ENCODE results near the gene LINGO1.
A peak's percentile ranks its signal among the peaks of the same experiment; 100 is the strongest.

Gene LINGO1

DNA sequence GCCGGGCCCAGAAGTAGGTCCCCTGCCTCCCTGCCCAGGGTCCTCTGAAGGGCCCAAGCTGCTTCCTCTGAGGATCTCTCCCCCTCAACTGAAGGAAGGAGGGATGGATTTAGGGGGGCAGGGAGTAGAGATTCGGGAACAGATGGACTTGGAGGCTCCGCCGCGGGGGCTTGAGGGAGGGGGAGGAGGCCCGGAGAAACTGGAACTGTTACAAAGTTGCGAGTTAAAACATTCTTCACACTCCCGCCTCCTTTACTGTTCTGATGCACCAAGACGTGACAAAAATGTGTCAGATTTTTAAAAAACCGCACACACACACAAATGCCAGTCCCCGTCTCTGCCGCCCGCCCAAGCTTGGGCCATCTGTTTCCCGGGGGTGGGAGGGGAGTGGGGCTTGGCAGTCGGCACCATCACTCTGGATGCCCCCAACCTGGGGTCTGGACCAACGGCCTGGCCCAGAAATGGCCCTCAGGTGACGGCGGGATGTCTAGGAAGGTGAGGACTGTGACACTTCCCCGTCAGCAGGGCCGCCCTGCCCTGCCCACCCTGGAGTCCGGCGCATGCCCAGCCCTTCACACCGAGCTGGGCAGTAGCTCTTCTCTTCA is 25.0 kb upstream of the LINGO1 start:
- no peak for DNase-seq (ENCODE audit: low read depth in 2 of 2)

DNA sequence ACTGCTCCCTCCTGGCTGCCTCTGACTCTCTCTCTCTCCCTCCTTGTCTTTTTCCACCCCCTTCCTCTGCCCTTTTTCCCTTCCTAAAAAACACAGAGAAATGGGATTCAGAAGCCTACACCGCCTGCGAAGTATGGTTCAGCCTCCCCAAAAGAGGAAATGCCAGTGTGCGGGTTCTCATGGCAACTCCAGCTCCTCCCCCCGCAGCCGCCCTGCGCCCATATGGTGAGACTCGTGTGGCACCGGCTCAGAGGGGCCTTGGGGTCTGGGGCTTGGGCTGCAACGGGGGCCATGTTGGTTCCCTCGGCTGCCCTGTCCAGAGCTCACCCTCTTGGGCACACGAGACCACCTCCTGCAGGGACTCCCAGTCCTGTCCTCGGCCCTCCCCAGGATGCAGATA is 23.6 kb upstream of the LINGO1 start:
- no peak for DNase-seq (ENCODE audit: low read depth in 2 of 2)

DNA sequence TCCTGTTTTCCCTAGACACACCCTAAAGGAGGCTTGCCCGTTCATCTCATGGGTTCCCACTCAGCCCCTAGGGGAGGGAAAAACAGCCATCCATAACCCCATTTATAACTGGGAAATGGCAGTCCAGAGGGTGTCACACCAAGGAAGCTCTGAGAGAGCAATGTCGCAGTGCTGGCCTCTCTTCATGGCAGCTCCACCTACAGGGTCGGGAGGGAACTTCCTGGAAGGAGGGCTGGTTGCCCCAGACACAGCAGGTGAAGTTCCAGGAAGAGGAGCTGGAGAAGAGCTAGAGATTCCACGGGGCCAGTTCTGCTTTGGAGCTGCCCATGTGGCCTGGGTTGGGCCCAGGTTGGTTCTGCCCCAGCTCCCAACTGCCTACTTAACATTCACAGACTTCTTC is 22.3 kb upstream of the LINGO1 start:
- no peak for DNase-seq (ENCODE audit: low read depth in 2 of 2)

DNA sequence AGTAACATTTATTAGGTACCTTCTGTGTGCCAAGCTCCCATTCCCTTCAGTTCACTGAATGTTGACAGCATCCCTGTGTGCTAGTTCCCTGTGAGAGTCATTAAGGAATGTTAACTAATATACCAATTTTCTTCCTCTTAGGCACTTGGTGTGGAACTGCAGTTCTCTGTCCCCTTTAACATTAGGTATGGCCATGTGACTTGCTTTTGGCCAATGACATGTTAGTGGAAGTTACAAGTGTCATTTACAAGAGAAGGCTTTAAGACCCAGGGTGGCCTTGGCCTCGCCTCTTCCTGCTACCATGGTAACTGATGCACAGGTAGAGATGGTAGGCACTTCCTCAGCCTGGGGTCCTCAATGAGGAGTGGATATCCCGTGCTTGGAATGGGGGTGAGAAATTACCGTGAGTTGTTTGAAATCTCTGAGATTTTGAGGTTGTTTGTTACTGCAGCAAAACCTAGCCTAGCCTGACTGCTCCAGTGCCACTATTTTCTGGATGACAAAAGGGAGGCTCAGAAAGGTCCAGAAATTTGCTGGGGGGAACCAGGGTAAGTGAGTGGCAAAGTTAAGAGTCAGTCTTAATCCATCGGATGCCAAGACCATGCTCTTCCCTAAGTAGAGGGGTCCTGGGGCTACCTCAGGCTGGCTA is 21.2 kb upstream of the LINGO1 start:
- no peak for DNase-seq (ENCODE audit: low read depth in 2 of 2)

DNA sequence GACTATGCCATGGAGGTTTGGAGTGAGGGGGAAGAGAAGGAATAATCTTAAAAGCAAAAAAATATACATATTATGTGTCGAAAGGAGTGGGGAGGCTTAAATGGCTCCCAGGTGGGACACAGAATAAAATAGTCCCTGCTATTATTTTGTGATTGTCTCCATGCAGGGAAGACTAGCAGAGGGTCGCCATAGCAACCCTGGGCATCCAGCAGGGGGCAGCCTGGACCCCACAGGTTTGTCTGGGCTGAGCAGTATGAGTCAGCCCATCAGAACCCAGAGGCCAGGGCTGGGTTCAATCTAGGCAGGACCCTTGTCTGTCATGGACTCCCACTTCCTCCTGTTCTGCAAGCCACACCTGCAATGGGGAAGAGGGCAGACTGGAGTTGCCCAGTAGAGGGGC is 17.6 kb upstream of the LINGO1 start:
- DNase-seq (ENCODE audit: low read depth in 2 of 2): peak in 1 of 2 donors; percentile 12

DNA sequence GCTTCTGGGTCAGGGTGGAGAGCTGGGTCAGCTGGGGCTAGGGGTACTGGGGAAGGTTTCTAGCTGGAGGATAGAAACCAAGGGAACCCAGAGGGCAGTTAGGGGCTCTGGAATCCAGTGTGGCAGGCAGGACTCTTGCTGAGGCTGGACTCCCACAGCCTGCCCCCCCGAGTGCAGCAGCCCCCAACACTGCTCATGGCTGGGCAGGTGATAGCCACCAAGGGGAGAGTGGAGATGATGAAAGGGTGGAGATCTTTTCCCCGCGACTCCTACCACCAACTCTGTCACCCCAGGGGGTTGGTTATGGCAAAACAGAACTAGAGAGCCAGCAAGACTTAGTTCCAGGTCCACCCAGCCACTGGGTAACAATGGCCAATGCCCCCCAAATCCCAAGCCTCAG is 16.9 kb upstream of the LINGO1 start:
- no peak for DNase-seq (ENCODE audit: low read depth in 2 of 2)

DNA sequence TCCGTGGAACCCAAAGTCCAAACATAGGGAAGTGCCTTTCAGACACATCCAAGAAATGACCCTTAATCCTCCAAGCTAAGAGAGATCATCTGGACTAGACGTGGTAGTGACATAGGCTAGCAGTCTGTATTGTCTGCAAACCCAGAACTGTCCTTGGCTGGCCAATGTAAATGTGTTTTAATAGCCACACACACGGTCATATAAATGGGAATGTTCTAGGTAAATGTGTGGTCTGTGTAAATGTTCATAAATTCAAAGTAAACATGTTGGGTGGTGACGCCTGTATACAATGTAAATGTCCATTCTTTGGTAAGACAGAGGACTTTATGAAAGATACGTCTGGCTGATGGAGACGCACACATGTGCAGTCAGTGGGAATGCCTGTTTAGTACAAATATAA is 16.3 kb upstream of the LINGO1 start:
- no peak for DNase-seq (ENCODE audit: low read depth in 2 of 2)

DNA sequence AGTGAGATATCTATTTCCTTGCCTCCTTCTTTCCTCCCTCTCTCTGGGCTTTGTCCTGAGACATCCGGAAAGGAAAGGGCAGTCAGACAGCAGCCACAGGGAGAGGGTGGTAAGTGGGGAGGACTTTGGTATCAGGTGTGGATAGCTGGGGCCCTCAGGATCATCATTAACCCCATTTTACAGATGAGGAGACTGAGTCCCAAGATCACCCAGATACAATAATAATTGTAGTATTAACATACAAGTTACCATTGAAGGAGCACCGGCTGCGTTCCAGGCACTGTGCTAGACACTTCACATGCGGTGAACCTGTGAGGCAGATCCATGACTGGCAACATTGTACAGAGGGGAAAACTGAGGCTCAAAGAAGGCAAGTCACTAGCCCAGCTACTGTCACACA is 15.2 kb upstream of the LINGO1 start:
- DNase-seq (ENCODE audit: low read depth in 2 of 2): no peak

DNA sequence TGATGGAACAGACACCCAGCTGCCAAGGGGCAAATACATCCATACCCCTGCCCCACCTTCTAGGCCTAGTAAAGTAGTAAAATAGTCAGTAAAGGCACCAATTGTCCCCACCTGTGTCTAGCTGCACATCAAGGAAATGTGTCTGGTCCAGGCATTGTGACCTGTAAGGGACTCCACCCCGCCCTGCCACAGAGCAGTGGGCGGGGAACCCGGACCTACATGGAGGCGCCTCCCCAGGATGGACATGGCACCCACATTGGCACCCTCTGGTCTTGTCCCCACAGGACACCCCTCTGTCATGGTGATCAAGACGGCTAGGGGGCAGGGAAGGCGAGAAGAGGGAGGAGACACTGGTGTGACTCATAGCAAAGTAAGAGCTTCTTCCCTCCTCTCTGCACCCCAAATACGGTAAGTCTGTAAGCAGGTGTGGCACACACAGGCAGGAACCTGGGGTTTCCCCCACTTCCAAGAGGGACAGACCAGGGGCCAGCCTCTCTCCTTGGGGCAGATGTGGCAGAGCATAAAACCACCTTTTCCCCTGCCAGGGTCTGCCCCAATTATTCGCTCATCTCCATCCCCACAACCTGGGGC is 13.5 kb upstream of the LINGO1 start:
- DNase-seq (ENCODE audit: low read depth in 2 of 2): no peak

DNA sequence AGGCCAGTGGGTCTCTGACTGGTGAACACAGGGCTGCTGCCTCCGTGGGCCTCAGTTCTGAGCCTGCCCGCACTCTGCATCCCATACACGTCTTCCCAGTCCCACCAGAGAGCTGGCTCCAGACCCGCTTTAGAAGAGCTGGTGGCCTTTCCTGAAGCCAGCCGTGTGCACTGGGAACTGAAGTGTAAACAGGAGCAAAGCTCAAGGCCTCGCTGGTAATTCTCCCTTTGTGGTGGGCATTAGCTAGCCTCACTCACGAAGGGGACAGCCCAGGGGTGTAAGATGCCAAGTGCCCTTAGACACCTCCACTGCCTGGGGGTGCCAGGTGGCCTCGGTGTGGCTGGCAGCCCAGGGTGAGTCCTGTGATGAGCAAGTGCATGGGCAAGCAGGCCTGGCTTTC is 12.9 kb upstream of the LINGO1 start:
- DNase-seq (ENCODE audit: low read depth in 2 of 2): no peak

DNA sequence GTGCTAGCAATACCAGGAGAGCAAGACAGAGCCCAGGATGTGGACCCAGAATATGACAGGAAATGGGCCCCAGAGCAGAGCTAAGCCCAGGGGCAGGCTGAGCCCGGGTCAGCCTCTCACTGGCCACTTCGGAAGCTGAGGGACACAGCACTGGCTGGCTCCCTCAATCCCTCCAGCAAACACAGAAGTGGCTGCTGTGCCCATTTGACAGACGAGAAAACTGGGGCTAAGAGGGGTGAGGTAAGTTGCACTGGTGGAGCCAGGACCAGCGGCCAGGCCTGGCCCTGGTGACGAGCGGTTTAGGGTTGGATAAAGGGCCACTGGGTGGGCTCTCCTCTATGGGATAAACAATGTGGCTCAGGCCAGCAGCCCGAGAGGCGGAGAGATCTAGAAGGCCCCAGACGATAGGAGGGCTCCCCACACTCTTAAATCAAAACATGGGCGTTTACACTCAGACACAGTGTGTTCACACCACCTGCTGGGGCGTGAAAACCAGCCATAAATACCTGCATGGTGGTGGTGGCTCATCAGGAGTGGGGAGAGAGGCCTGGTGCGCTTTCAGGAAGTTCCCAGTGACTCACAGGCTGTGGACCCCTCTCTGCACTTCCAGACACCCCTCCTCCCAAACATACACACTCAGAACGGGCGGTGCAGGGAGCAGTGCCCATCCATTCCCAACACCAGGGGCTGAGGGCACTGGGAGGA is 12.0 kb upstream of the LINGO1 start:
- no peak for DNase-seq (ENCODE audit: low read depth in 2 of 2)

DNA sequence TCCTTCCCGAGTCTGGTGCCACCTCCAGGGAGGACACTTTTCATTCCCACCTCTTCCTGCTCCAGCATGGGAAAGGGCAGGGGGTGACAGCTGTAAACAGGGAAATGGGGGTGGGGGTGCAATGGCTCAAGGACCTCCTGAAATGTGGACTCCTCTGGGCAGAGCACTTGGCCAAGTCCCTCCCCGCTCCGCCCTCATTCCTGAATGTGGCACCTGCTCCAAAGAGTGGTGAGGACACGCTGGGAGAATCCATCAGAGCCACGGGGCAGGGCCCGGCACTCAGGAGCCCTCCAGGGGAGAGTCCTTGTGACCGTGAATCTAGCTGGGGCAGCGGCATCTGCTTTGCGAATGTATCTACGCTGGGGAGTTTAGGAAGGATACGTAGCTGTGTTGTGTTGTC is 11.1 kb upstream of the LINGO1 start:
- DNase-seq (ENCODE audit: low read depth in 2 of 2): no peak

DNA sequence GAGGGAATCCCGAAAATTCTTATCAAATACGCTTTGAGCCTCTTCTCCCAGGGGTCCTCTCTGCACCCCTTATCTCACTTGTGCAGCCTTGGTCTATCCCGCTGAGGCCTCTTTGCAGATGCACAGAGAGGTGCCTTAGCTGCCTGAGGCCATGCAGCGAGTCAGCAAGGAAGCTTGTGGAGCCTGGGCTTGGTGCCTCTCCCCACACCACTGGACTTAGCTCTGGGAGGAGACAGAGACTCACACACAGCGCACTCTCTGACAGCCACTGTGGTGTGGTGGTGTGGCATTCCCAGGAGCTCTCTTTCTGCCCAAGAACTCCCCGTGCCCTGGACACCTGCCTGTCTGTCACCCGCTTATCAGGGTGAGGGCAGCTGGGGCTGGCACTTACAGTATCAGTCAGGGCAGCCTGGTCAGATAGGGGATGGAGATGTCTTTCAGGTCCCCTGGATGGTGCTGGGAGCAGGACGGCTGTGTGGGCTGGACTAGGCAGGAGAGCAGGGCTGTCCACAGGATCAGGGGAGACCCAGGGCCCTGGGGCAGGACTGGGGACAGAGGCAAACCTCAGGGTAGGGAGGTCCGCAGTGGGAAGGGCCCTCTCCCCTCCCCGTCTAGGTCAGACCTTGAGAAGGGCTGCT is 10.2 kb upstream of the LINGO1 start:
- no peak for DNase-seq (ENCODE audit: low read depth in 2 of 2)

DNA sequence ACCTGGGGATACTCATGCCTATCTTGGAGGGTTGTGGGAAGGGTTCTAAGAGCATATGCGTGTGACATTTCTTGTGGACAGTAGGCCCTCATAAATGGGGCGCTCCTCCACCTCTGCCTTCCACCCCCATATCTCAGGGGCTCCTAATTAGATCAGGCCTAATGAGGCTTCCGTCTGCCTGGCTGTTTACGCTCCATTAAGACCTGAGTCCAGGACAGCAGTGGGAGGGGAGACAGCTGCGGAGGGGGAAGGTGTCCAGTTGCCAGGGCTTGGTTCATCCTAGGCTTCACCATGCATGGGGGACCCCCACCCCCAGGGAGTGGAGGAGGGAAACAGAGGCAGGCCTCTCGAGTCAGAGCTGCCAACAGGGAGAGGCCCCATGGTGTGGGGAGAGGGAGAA is 9.3 kb upstream of the LINGO1 start:
- no peak for DNase-seq (ENCODE audit: low read depth in 2 of 2)

DNA sequence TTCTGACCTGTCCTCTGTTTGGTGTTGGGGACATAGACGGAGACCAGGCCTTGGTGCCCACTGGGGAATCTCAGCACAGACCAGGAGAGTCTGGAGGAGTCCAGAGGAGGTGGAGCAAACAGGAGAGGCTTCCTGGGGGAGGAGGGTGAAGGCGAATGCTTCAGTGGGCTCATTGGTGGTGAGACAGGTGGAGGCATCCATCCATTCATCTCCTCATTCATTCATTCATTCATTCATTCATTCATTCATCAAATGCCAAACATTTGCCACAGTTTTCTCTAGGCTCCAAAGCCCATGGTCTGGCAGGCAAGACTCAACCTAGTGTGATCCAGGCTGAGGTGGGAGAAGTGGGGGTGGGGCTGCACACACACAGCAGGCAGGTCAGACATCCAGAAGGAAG is 7.9 kb upstream of the LINGO1 start:
- no peak for DNase-seq (ENCODE audit: low read depth in 2 of 2)

DNA sequence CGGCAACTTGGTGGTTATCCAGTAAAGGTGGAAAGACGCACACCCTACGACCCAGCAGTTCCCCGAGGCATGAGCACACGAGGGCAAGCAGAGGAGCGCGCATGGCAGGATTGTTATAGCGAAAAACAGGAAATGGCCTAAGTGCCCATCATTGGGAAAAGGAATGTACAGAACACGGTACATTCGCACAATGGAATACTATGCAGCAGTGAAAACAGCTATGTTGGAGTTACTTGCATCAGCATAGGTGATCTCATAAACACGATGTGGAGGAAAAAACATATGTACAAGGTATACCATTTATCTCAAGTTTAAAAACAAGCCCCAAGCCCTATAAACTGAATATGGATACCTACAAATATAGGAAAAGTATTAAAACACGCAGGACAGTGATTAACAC is 6.7 kb upstream of the LINGO1 start:
- no peak for DNase-seq (ENCODE audit: low read depth in 2 of 2)

DNA sequence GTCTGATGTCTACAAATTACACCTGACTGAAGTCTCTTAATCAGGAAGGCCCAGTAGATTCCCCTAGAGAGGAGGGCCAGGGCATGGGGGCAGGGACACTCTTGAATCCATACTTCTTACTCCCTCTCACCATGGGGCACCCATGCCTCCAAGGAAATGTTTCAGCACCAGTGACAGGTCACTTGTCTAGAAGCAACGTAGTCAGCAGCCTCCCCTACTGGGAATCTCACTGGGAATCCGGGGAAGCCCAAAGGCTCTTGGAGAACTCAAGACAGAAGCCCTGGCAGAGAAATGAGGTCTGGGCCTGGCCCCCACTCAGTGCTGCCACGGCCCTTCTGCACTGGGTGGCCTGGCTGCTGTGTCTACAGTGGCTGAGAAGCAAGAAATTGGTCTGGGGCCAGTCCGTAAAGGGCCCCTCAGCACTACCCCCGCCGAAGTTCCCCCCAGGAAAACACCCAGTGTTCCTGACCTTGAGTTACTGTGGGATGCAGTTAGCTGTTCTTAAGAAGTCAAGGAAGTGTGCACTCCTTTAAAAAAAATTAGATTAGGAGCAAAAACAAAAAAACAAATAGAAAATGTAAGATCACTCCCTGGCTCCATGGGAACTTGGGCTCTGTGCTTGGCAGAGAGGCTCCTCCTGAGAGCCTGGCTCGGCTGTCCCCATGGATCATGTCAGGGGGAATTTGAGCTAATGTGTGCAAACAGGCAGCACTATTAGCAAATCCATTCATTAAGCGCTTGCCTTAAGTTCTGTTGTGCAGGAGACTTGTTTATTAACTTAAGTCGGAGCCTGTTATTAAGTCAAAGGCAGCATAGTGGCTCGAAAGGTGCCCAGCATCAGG is 5.4 kb upstream of the LINGO1 start:
- no peak for DNase-seq (ENCODE audit: low read depth in 2 of 2)

DNA sequence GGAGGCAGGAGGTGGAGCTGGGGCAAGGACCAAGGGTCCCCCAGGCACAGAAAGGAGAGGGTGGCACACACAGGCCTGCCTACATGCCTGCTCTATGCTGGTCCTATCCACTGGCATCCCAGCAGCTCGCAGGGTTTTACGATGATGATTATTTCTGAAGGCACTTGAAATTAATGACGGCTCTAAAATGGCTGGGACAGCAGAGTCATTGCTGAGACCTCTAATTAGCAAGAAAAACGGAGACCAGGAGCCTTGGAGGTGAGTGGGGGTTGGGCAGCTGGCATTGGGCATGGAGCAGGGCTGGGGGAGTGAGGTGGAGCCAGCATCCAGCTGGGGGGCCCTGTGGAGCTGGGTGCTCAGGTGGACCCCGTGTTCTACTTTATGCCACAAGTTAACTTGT is 3.5 kb upstream of the LINGO1 start:
- no peak for DNase-seq (ENCODE audit: low read depth in 2 of 2)

DNA sequence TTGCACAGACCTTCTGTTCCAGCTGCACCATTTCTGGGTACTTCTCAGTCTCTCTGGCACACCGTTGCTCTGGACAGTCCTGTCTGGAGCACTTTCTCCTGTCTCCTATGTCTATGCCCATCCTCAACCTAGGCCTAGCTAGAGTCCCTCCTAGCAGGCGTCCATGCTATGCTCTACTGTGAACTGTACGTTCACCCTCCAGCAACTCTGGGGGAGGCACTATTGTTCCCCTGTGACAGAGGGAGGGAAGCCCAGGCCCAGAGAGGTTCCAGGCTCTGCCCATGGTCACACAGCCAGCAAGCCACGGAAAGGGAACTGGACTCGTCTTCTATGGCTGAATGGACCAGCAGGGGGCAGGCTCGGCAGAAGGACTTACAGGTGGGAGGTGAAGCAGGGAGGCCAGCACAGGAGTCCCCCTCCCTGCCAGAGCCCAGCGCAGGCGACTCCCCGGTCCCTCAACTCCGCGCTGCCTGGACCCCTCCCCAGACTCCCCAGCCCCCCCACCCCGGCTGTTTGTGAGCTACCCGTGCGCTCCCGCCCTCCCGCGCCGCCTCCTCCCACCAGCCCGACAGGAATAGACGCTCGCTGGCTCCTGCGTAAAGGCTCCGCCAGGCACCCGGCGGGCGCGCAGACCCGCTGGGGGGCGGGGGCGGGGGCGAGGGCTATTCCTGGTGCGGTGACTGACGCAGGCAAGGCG is 1.7 kb upstream of the LINGO1 start:
- DNase-seq (ENCODE audit: low read depth in 2 of 2): peak; percentile 42 to 57

DNA sequence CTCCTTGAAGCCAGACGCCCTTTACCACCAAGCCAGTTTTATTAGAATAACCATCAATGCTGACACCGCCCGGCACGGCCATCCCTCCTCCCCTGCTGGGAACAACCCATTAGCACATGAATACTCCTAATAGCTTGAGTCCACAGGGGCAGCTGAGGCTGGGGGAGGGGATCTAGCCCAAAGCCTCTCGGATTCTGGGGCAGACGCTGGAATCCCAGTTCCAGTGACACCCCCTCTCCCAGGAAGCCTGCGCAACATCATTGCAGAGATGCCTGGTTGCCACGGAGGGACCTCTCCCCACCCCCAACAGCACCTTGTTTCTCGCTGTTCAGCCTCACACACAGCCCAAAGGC is 1.2 kb upstream of the LINGO1 start:
- no peak for DNase-seq (ENCODE audit: low read depth in 2 of 2)

Data from stimulated activated CD8-positive, alpha-beta memory T cell treated with anti-CD3 and anti-CD28 coated beads, Interleukin-15, amount 100 ng/mL, for 48 hours (primary cell).